IMR-90 (cell line): ENCODE results near the gene EVI5. TPM values are rescaled to one million over a fixed set of nuclear protein-coding genes. Genes with fewer than 3 reads are reported as not detected.

Experiments
- ATAC-seq: fragments of 200-7000 bp; cut with Tn5 transposase; 2 replicates; pipeline ENCODE4 v1.9.1; 2020; ENCODE audit warnings: low read depth, mild to moderate bottlenecking, moderate library complexity
- BruUV-seq: library from RNA; stranded (reverse); fragments of 400-500 nt; replicated peaks from 2 replicates; lab custom pipeline; 2021; lab: Mats Ljungman, UMichigan
- CTCF ChIA-PET: fragments of 300-600 bp; formaldehyde crosslinking; extraction: SDS; loops from one replicate; lab custom pipeline; 2021; ENCODE audit warnings: antibody characterized with exemption; lab: Yijun Ruan, JAX
- POLR2A ChIA-PET: fragments of 300-600 bp; sonication (Branson Sonifier 250); formaldehyde crosslinking; loops from one replicate; lab custom pipeline; 2022; ENCODE audit warnings: antibody characterized with exemption; ENCODE audit not compliant: unreplicated experiment; lab: Charles Lee
- DNase-seq: peaks from one replicate; pipeline ENCODE4 v3.0.0; 2013
- H2AFZ ChIP-seq: replicated peaks from 2 replicates; pipeline ENCODE3; 2013; ENCODE audit warnings: low read length, mild to moderate bottlenecking; ENCODE audit not compliant: poor library complexity
- H2AK5ac ChIP-seq: 2 replicates; pipeline ENCODE4 v1.6.1; 2013; ENCODE audit warnings: low read depth, low read length, inconsistent platforms
- H2AK9ac ChIP-seq: replicated peaks from 2 replicates; pipeline ENCODE3; 2013; ENCODE audit warnings: mild to moderate bottlenecking, low read depth, low read length, moderate library complexity; ENCODE audit not compliant: poor library complexity
- H2BK120ac ChIP-seq: 2 replicates; pipeline ENCODE4 v1.6.1; 2013; ENCODE audit warnings: low read depth, low read length, inconsistent platforms
- H2BK15ac ChIP-seq: 3 replicates; pipeline ENCODE4 v1.6.1; 2013; ENCODE audit warnings: low read depth, low read length, inconsistent platforms
- H2BK20ac ChIP-seq: 2 replicates; pipeline ENCODE4 v1.6.1; 2013; ENCODE audit warnings: low read depth, mild to moderate bottlenecking, inconsistent platforms, low read length, moderate library complexity
- H2BK5ac ChIP-seq: 2 replicates; pipeline ENCODE4 v1.6.1; 2013; ENCODE audit warnings: mild to moderate bottlenecking, low read depth, low read length, inconsistent platforms; ENCODE audit not compliant: poor library complexity, severe bottlenecking
- H3K14ac ChIP-seq: replicated peaks from 2 replicates; pipeline ENCODE4 v1.6.1; 2013; ENCODE audit warnings: low read depth, low read length, inconsistent platforms
- H3K18ac ChIP-seq: 2 replicates; pipeline ENCODE4 v1.6.1; 2013; ENCODE audit warnings: low read depth, low read length, control low read depth
- H3K23ac ChIP-seq: 2 replicates; pipeline ENCODE4 v1.6.1; 2013; ENCODE audit warnings: low read depth, low read length, inconsistent platforms
- H3K27ac ChIP-seq: 2 replicates; pipeline ENCODE4 v1.5.1; 2013; ENCODE audit warnings: mild to moderate bottlenecking, control low read depth, low read length; ENCODE audit not compliant: insufficient read depth
- H3K27me3 ChIP-seq: 2 replicates; pipeline ENCODE4 v1.6.1; 2013; ENCODE audit warnings: low read length; ENCODE audit not compliant: control insufficient read depth, insufficient read depth
- H3K36me3 ChIP-seq: 2 replicates; pipeline ENCODE4 v1.6.1; 2013; ENCODE audit warnings: low read length, mixed read lengths; ENCODE audit not compliant: control insufficient read depth, insufficient read depth
- H3K4ac ChIP-seq: 2 replicates; pipeline ENCODE4 v1.6.1; 2013; ENCODE audit warnings: low read depth, low read length, inconsistent platforms
- H3K4me1 ChIP-seq: 2 replicates; pipeline ENCODE4 v1.6.1; 2013; ENCODE audit warnings: low read length, mixed read lengths; ENCODE audit not compliant: control insufficient read depth, insufficient read depth
- H3K4me2 ChIP-seq: 2 replicates; pipeline ENCODE4 v1.6.1; 2013; ENCODE audit warnings: low read depth, mild to moderate bottlenecking, control low read depth, low read length, moderate library complexity
- H3K4me3 ChIP-seq: 2 replicates; pipeline ENCODE4 v1.5.1; 2013; ENCODE audit warnings: low read depth, mild to moderate bottlenecking, control low read depth, low read length, moderate library complexity; ENCODE audit not compliant: insufficient read depth
- H3K56ac ChIP-seq: 2 replicates; pipeline ENCODE4 v1.6.1; 2013; ENCODE audit warnings: low read length, inconsistent platforms; ENCODE audit not compliant: insufficient read depth; ENCODE audit errors: extremely low read depth
- H3K79me1 ChIP-seq, 2 experiments: 2 replicates each; pipeline ENCODE4 v1.6.1; 2013; ENCODE audit warnings: low read length in 2 of 2, inconsistent platforms in 1 of 2, low read depth in 1 of 2
- H3K9ac ChIP-seq: 2 replicates; pipeline ENCODE4 v1.6.1; 2013; ENCODE audit warnings: low read depth, low read length, control low read depth
- H3K9me1 ChIP-seq: 2 replicates; pipeline ENCODE4 v1.6.1; 2013; ENCODE audit warnings: low read length, inconsistent platforms; ENCODE audit not compliant: insufficient read depth
- H3K9me3 ChIP-seq: 2 replicates; pipeline ENCODE4 v1.6.1; 2013; ENCODE audit warnings: low read length; ENCODE audit not compliant: control insufficient read depth, insufficient read depth
- H4K20me1 ChIP-seq: 2 replicates; pipeline ENCODE4 v1.6.1; 2013; ENCODE audit warnings: low read length, inconsistent platforms; ENCODE audit not compliant: insufficient read depth
- H4K5ac ChIP-seq: 2 replicates; pipeline ENCODE4 v1.6.1; 2013; ENCODE audit warnings: mild to moderate bottlenecking, low read depth, low read length, control low read depth
- H4K8ac ChIP-seq, 2 experiments: 2 replicates each; pipeline ENCODE4 v1.6.1; 2013; ENCODE audit warnings: low read depth in 2 of 2, low read length in 2 of 2, control low read depth in 1 of 2, inconsistent platforms in 1 of 2
- H4K91ac ChIP-seq: 2 replicates; pipeline ENCODE4 v1.6.1; 2013; ENCODE audit warnings: low read depth, low read length, inconsistent platforms; ENCODE audit not compliant: insufficient read depth
- BHLHE40 ChIP-seq: fragments of 150-350 bp; IDR thresholded peaks from 2 replicates; pipeline ENCODE4 v1.6.1; 2016; ENCODE audit warnings: mild to moderate bottlenecking, low read depth, low read length
- CEBPB ChIP-seq: IDR thresholded peaks from 2 replicates; pipeline ENCODE4 v1.6.1; 2012; ENCODE audit warnings: low read depth, low read length, improper control_type of control experiment
- CHD1 ChIP-seq: IDR thresholded peaks from 2 replicates; pipeline ENCODE4 v1.6.1; 2012; ENCODE audit warnings: low read depth, low read length, improper control_type of control experiment
- FOS ChIP-seq: fragments of 150-350 bp; IDR thresholded peaks from 2 replicates; pipeline ENCODE4 v1.6.1; 2016; ENCODE audit warnings: low read depth, low read length
- MAFK ChIP-seq: IDR thresholded peaks from 2 replicates; pipeline ENCODE4 v1.6.1; 2012; ENCODE audit warnings: low read depth, low read length, improper control_type of control experiment
- MAZ ChIP-seq: IDR thresholded peaks from 2 replicates; pipeline ENCODE4 v1.6.1; 2012; ENCODE audit warnings: low read depth, mild to moderate bottlenecking, low read length, improper control_type of control experiment, moderate library complexity, borderline replicate concordance
- MXI1 ChIP-seq: IDR thresholded peaks from 2 replicates; pipeline ENCODE4 v1.6.1; 2012; ENCODE audit warnings: low read depth, mild to moderate bottlenecking, low read length, moderate library complexity, borderline replicate concordance
- NFE2L2 ChIP-seq: fragments of 150-350 bp; IDR thresholded peaks from 2 replicates; pipeline ENCODE4 v1.6.1; 2016; ENCODE audit warnings: low read depth, mild to moderate bottlenecking, low read length
- POLR2A ChIP-seq: IDR thresholded peaks from 2 replicates; pipeline ENCODE4 v1.6.1; 2012; ENCODE audit warnings: mild to moderate bottlenecking, low read depth, low read length
- RAD21 ChIP-seq: IDR thresholded peaks from 2 replicates; pipeline ENCODE4 v1.6.1; 2012; ENCODE audit warnings: low read length, improper control_type of control experiment
- RCOR1 ChIP-seq: IDR thresholded peaks from 2 replicates; pipeline ENCODE4 v1.6.1; 2012; ENCODE audit warnings: mild to moderate bottlenecking, low read length, improper control_type of control experiment; ENCODE audit not compliant: insufficient replicate concordance
- RFX5 ChIP-seq: IDR thresholded peaks from 2 replicates; pipeline ENCODE4 v1.8.0; 2012; ENCODE audit warnings: low read depth, mild to moderate bottlenecking, low read length, moderate library complexity
- SMC3 ChIP-seq: fragments of 150-350 bp; IDR thresholded peaks from 2 replicates; pipeline ENCODE4 v1.6.1; 2016; ENCODE audit warnings: low read depth, mild to moderate bottlenecking, antibody characterized with exemption, low read length, moderate library complexity
- WGBS, 2 experiments: methylation state at CpG; one replicate each; pipeline versions ENCODE4 v1.1.5 to v1.1.7; 2013; ENCODE audit warnings: missing lambda C conversion rate in 2 of 2; ENCODE audit not compliant: insufficient read length in 1 of 2; ENCODE audit errors: extremely low coverage in 2 of 2; 5-methylcytosine and 5-hydroxymethylcytosine counted together
- dilution Hi-C: fragments of 300-500 bp; cut with HindIII; formaldehyde crosslinking; loops from one replicate; pipeline ENCODE4 v1.14.3; 2018; ENCODE audit warnings: low sequenced_read_pairs; ENCODE audit not compliant: unreplicated experiment
- in situ Hi-C: fragments of 300-500 bp; cut with MboI; formaldehyde crosslinking; loops from 3 replicates; pipeline ENCODE4 v1.14.3; 2019; ENCODE audit warnings: low sequenced_read_pairs, inconsistent platforms, mixed read lengths
- intact Hi-C: fragments of 100-400 bp; cut with micrococcal nuclease; formaldehyde crosslinking; loops from 2 replicates; pipeline ENCODE4 v1.10.0; 2022
- polyA plus RNA-seq, 3 experiments: library from polyadenylated mRNA; depleted of rRNA; stranded (reverse); fragments of >200 nt; gene quantifications; 2 replicates each; pipeline ENCODE4 v1.2.3, GENCODE V29; 2012; ENCODE audit warnings: low replicate concordance in 1 of 3
- total RNA-seq: library from RNA; depleted of rRNA; stranded (reverse); fragments of >200 nt; gene quantifications from 2 replicates; pipeline ENCODE4 v1.2.3, GENCODE V29; 2012
- TF ChIP-seq, protein P1 (sequence below): conservative IDR thresholded peaks from 2 replicates; pipeline ENCODE4 v1.5.1; 2012; ENCODE audit warnings: mild to moderate bottlenecking, low read depth, low read length, improper control_type of control experiment
- TF ChIP-seq, protein P2 (sequence below): fragments of 150-350 bp; IDR thresholded peaks from 2 replicates; pipeline ENCODE4 v1.6.1; 2016; ENCODE audit warnings: low read depth, mild to moderate bottlenecking, low read length, moderate library complexity, borderline replicate concordance
- TF ChIP-seq, protein P3 (sequence below): fragments of 150-350 bp; IDR thresholded peaks from 2 replicates; pipeline ENCODE4 v1.6.1; 2017; ENCODE audit warnings: mild to moderate bottlenecking, antibody characterized with exemption, low read length, low read depth

The EVI5 gene
- total and polyA plus RNA-seq, 2 of the 4 experiments (the other 2 are of a cell fraction), result 13.9 to 26.9 TPM

DNA sequence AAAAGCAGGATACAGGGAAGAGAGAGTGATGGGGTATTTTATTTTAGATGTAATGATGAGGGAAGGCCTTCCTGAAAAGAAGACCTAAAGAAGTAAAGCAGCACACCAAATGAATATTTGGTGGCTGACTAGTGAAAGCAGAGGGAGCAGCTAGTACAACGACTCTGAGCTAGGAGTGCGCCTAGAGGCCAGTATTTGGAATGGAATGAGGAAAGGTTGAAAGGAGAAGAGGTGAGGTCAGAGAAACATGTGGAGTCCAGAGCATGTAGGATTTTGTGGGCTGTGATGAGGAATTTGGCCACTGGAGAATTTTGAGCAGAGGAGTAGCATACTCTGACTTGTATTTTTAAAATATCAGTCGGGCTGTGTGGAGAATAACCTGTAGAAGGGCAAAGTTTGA is 35.1 kb upstream of the EVI5 start:
- POLR2A ChIA-PET, result no interaction called here
- Histone ChIP-seq H3K27me3 (no peaks in the 10 kb centered on the region), H4K91ac (no peak overlapping the region), H3K23ac (no peak overlapping the region), H2BK15ac (no peak overlapping the region; the same call in 2 of the 3 replicates), H3K4me3 (no peak overlapping the region), H3K36me3 (no peaks in the 10 kb centered on the region), H3K4me1 (peaks cover 5% of the 10 kb centered on the region; the same call in 1 of the 2 replicates), H3K18ac (no peak overlapping the region), H3K4me2 (no peak overlapping the region), H3K79me1 (no peaks in the 10 kb centered on the region), H3K9ac (no peak overlapping the region), H3K4ac (no peak overlapping the region), H2BK120ac (no peak overlapping the region), H2AK9ac (no peak overlapping the region), H4K20me1 (no peaks in the 10 kb centered on the region), H3K9me1 (no peaks in the 10 kb centered on the region), H2AK5ac (no peak overlapping the region), H3K56ac (no peak overlapping the region), H3K14ac (no peak overlapping the region), H3K27ac (no peak overlapping the region), H2BK20ac (no peak overlapping the region), H2AFZ (peak overlapping the region; percentile 17), H4K8ac (no peak overlapping the region), H2BK5ac (no peak overlapping the region), H4K5ac (no peak overlapping the region), H3K9me3 (no peaks in the 10 kb centered on the region)
- BruUV-seq, result no TSS peak
- in situ Hi-C loops (no loop called here), intact Hi-C loops (no loop called here), dilution Hi-C loops (no loop called here)
- CTCF ChIA-PET, result no interaction called here
- TF ChIP-seq, protein P1, sequence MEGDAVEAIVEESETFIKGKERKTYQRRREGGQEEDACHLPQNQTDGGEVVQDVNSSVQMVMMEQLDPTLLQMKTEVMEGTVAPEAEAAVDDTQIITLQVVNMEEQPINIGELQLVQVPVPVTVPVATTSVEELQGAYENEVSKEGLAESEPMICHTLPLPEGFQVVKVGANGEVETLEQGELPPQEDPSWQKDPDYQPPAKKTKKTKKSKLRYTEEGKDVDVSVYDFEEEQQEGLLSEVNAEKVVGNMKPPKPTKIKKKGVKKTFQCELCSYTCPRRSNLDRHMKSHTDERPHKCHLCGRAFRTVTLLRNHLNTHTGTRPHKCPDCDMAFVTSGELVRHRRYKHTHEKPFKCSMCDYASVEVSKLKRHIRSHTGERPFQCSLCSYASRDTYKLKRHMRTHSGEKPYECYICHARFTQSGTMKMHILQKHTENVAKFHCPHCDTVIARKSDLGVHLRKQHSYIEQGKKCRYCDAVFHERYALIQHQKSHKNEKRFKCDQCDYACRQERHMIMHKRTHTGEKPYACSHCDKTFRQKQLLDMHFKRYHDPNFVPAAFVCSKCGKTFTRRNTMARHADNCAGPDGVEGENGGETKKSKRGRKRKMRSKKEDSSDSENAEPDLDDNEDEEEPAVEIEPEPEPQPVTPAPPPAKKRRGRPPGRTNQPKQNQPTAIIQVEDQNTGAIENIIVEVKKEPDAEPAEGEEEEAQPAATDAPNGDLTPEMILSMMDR, result no peak
- TF ChIP-seq CHD1 (no peak), POLR2A (no peak), MAFK (no peak), FOS (no peak), MXI1 (no peak), SMC3 (no peak), RCOR1 (no peak), CEBPB (no peak), BHLHE40 (no peak), MAZ (no peak), NFE2L2 (no peak), RFX5 (no peak), RAD21 (no peak)
- TF ChIP-seq, protein P2, sequence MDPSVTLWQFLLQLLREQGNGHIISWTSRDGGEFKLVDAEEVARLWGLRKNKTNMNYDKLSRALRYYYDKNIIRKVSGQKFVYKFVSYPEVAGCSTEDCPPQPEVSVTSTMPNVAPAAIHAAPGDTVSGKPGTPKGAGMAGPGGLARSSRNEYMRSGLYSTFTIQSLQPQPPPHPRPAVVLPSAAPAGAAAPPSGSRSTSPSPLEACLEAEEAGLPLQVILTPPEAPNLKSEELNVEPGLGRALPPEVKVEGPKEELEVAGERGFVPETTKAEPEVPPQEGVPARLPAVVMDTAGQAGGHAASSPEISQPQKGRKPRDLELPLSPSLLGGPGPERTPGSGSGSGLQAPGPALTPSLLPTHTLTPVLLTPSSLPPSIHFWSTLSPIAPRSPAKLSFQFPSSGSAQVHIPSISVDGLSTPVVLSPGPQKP, result no peak
- TF ChIP-seq, protein P3, sequence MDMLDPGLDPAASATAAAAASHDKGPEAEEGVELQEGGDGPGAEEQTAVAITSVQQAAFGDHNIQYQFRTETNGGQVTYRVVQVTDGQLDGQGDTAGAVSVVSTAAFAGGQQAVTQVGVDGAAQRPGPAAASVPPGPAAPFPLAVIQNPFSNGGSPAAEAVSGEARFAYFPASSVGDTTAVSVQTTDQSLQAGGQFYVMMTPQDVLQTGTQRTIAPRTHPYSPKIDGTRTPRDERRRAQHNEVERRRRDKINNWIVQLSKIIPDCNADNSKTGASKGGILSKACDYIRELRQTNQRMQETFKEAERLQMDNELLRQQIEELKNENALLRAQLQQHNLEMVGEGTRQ, result no peak
- 58% methylated on average over 2 of the region's 3 CpGs; no CpG with 5 or more reads in 1 of the 2 experiments for WGBS, 2 experiments
- DNase-seq (peak; percentile 50), ATAC-seq (peak; percentile 52)
